ENCODE measurements around the gene ATP6V0E1.

The ATP6V0E1 gene

GRCh38 chr5:172983542-172984243, at the start of gene ATP6V0E1:
ATP6V0E1 (plus strand) TSS chr5:172983771; CDS start chr5:172983861, 90 bp downstream.
- FAIRE-seq: no peak

GRCh38 chr5:172935096-172935495, 48.5 kb upstream of the ATP6V0E1 start:
- no peak for FAIRE-seq

GRCh38 chr5:172936401-172936800, 47.2 kb upstream of the ATP6V0E1 start:
- FAIRE-seq: no peak

- FAIRE-seq: no peak
Observed at GRCh38 chr5:172939071-172939470, 44.5 kb upstream of the ATP6V0E1 start.

GRCh38 chr5:172939611-172940267, 43.8 kb upstream of the ATP6V0E1 start:
- no peak for FAIRE-seq

- FAIRE-seq: no peak
Observed at GRCh38 chr5:172940268-172941066, 43.1 kb upstream of the ATP6V0E1 start.

- FAIRE-seq: no peak
Observed at GRCh38 chr5:172941067-172941516, 42.5 kb upstream of the ATP6V0E1 start.

- FAIRE-seq: no peak
Observed at GRCh38 chr5:172942556-172942955, 41.0 kb upstream of the ATP6V0E1 start.

GRCh38 chr5:172943283-172943841, 40.2 kb upstream of the ATP6V0E1 start:
- no peak for FAIRE-seq

- FAIRE-seq: no peak
Observed at GRCh38 chr5:172943906-172944305, 39.7 kb upstream of the ATP6V0E1 start.

- FAIRE-seq: no peak
Observed at GRCh38 chr5:172944741-172945140, 38.8 kb upstream of the ATP6V0E1 start.

GRCh38 chr5:172945151-172945550, 38.4 kb upstream of the ATP6V0E1 start:
- no peak for FAIRE-seq

- FAIRE-seq: no peak
Observed at GRCh38 chr5:172946146-172946545, 37.4 kb upstream of the ATP6V0E1 start.

- no peak for FAIRE-seq
Observed at GRCh38 chr5:172949426-172949825, 34.1 kb upstream of the ATP6V0E1 start.

GRCh38 chr5:172950176-172950965, 33.2 kb upstream of the ATP6V0E1 start:
- FAIRE-seq: no peak

GRCh38 chr5:172951371-172952033, 32.1 kb upstream of the ATP6V0E1 start:
- FAIRE-seq: no peak

GRCh38 chr5:172952034-172952511, 31.5 kb upstream of the ATP6V0E1 start:
- FAIRE-seq: no peak

- no peak for FAIRE-seq
Observed at GRCh38 chr5:172953776-172954675, 29.5 kb upstream of the ATP6V0E1 start.

GRCh38 chr5:172954751-172955159, 28.8 kb upstream of the ATP6V0E1 start:
- FAIRE-seq: no peak

GRCh38 chr5:172956228-172956627, 27.3 kb upstream of the ATP6V0E1 start:
- no peak for FAIRE-seq

GRCh38 chr5:172956936-172957335, 26.6 kb upstream of the ATP6V0E1 start:
- FAIRE-seq: no peak
